ENCODE measurements around the gene ADGRB3. TPM values are rescaled to one million over a fixed set of nuclear protein-coding genes. Genes with fewer than 3 reads are reported as not detected.

ADGRB3 gene
- total RNA-seq, 1 experiment from 2014 or later, result 0.09 TPM

DNA sequence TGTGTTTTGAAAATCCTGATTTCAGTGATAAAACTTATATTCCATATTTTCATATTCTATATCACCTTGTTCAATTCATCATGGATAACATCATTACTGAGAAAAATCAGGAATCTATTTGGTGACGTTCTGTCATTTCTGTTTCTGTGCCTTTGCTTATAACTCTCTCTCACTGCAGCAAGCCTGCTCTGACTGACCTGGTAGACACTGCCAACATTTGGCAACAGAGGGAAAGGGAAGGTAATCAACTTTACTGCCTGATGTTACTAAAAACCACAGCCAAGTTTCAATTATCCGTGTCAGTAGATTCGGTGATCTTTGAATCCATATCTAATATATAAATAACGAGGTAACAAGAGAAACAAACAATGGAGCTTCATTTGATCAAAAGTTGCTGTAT lies 659.8 kb downstream of the ADGRB3 start:
- Mint-ChIP-seq H3K4me1 (ENCODE audit: low read depth, unreplicated experiment) (no peaks in the 10 kb centered on the region), H3K27me3 (ENCODE audit: unreplicated experiment) (no peaks in the 10 kb centered on the region), H3K9me3 (ENCODE audit: low read depth, unreplicated experiment) (no peaks in the 10 kb centered on the region), H3K4me3 (ENCODE audit: low read depth, unreplicated experiment) (no peak overlapping the region), H3K27ac (ENCODE audit: unreplicated experiment) (no peak overlapping the region), H3K36me3 (ENCODE audit: insufficient read depth, unreplicated experiment) (no peaks in the 10 kb centered on the region)
- DNase-seq, result no peak
- BruUV-seq (replicated peaks), result no TSS peak
- CTCF ChIA-PET, result no interaction called here
- TF ChIP-seq CTCF (IDR thresholded peaks at IDR 0.05; ENCODE audit: unreplicated experiment), result no peak
- intact Hi-C loops (cut with micrococcal nuclease; ENCODE audit: unreplicated experiment), result no loop called here

DNA sequence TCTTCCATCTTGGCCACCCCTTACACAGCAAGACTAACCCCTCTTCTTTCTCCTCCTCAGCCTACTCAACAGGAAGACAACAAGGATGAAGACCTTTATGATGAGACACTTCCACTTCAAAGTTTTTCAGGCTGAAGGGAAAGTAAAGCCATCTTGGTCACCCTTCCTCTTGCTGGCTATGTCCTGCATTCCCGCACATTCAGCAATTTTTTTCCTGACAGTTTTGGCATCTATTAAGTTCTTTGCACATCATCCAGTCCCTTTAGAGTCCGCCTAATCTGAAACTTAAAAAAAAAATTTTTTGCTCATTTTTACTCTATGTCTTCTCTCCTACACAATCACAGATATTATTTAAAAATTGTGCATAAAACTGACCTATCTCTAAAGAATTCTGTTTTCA lies 668.3 kb downstream of the ADGRB3 start:
- BruUV-seq (replicated peaks), result no TSS peak

GRCh38 chr6:69305456-69305855 lies 670.4 kb downstream of the ADGRB3 start:
- no peaks in the 10 kb centered on the region for H3K27me3 Mint-ChIP-seq (ENCODE audit: unreplicated experiment)
- no peak for TF ChIP-seq CTCF (IDR thresholded peaks at IDR 0.05; ENCODE audit: unreplicated experiment)
- intact Hi-C loops (cut with micrococcal nuclease; ENCODE audit: unreplicated experiment), result no loop called here
- H3K27ac Mint-ChIP-seq (ENCODE audit: unreplicated experiment), result no peak overlapping the region
- CTCF ChIA-PET, result no interaction called here
- no peaks in the 10 kb centered on the region for H3K4me1 Mint-ChIP-seq (ENCODE audit: low read depth, unreplicated experiment)
- no peak for DNase-seq
- BruUV-seq (replicated peaks), result no TSS peak
- H3K36me3 Mint-ChIP-seq (ENCODE audit: insufficient read depth, unreplicated experiment), result no peaks in the 10 kb centered on the region
- no peak overlapping the region for H3K4me3 Mint-ChIP-seq (ENCODE audit: low read depth, unreplicated experiment)
- H3K9me3 Mint-ChIP-seq (ENCODE audit: low read depth, unreplicated experiment), result peaks cover 8% of the 10 kb centered on the region

More for the DNA sequence above, 668.3 kb downstream of the ADGRB3 start:
- TF ChIP-seq CTCF (IDR thresholded peaks at IDR 0.05; ENCODE audit: unreplicated experiment), result no peak
- DNase-seq, result no peak
- CTCF ChIA-PET, result no interaction called here
- Mint-ChIP-seq H3K36me3 (ENCODE audit: insufficient read depth, unreplicated experiment) (no peaks in the 10 kb centered on the region), H3K27ac (ENCODE audit: unreplicated experiment) (no peak overlapping the region), H3K4me3 (ENCODE audit: low read depth, unreplicated experiment) (no peak overlapping the region), H3K27me3 (ENCODE audit: unreplicated experiment) (no peaks in the 10 kb centered on the region), H3K4me1 (ENCODE audit: low read depth, unreplicated experiment) (no peaks in the 10 kb centered on the region), H3K9me3 (ENCODE audit: low read depth, unreplicated experiment) (peaks cover 8% of the 10 kb centered on the region)
- intact Hi-C loops (cut with micrococcal nuclease; ENCODE audit: unreplicated experiment), result no loop called here

GRCh38 chr6:69308584-69308983 lies 673.5 kb downstream of the ADGRB3 start:
- CTCF ChIA-PET, result no interaction called here
- no peak for DNase-seq
- intact Hi-C loops (cut with micrococcal nuclease; ENCODE audit: unreplicated experiment), result no loop called here
- Mint-ChIP-seq H3K27ac (ENCODE audit: unreplicated experiment) (no peak overlapping the region), H3K27me3 (ENCODE audit: unreplicated experiment) (no peaks in the 10 kb centered on the region), H3K4me1 (ENCODE audit: low read depth, unreplicated experiment) (no peaks in the 10 kb centered on the region), H3K9me3 (ENCODE audit: low read depth, unreplicated experiment) (peaks cover 2% of the 10 kb centered on the region), H3K36me3 (ENCODE audit: insufficient read depth, unreplicated experiment) (no peaks in the 10 kb centered on the region), H3K4me3 (ENCODE audit: low read depth, unreplicated experiment) (no peak overlapping the region)
- TF ChIP-seq CTCF (IDR thresholded peaks at IDR 0.05; ENCODE audit: unreplicated experiment), result no peak
- BruUV-seq (replicated peaks), result no TSS peak

DNA sequence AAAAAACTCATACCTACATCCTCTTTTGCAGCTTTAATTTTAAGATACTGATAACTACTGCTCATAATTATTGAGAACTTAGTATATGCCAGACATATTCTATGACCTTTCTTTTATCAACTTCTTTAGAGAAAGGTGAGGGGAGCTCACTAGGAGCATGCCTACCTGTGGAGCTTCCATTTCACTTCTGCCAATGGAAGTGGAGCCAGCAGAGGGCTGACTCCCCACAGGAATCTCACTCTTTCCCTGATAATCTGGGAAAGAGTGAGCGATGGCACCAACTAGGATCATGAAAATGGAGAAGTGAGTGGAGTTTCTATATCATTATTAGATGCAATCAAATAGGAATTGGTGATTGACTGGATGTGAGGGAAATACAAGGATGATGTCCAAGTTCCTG lies 676.8 kb downstream of the ADGRB3 start:
- intact Hi-C loops (cut with micrococcal nuclease; ENCODE audit: unreplicated experiment), result no loop called here
- H3K4me1 Mint-ChIP-seq (ENCODE audit: low read depth, unreplicated experiment), result no peaks in the 10 kb centered on the region
- TF ChIP-seq CTCF (IDR thresholded peaks at IDR 0.05; ENCODE audit: unreplicated experiment), result no peak
- DNase-seq, result no peak
- H3K27me3 Mint-ChIP-seq (ENCODE audit: unreplicated experiment), result no peaks in the 10 kb centered on the region
- peaks cover 2% of the 10 kb centered on the region for H3K9me3 Mint-ChIP-seq (ENCODE audit: low read depth, unreplicated experiment)
- H3K27ac Mint-ChIP-seq (ENCODE audit: unreplicated experiment), result no peak overlapping the region
- no TSS peak for BruUV-seq (replicated peaks)
- H3K36me3 Mint-ChIP-seq (ENCODE audit: insufficient read depth, unreplicated experiment), result no peaks in the 10 kb centered on the region
- no peak overlapping the region for H3K4me3 Mint-ChIP-seq (ENCODE audit: low read depth, unreplicated experiment)
- CTCF ChIA-PET, result no interaction called here

Measured in Calu3 (cell line).